Stimulated activated CD8-positive, alpha-beta memory T cell treated with anti-CD3 and anti-CD28 coated beads, Interleukin-4, amount 100 ng/mL, for 1 hour (primary cell): Measurements from ENCODE around the gene SP140L.
"Not testable (repeated sequence)": the region's sequence is repeated elsewhere in the genome, so short reads cannot be mapped to it uniquely, and the experiment has no call there.

ENCODE experiments used
- DNase-seq, 2 donors: peaks; one replicate each; pipeline ENCODE4 v3.0.0-alpha.2; 2020; ENCODE audit warnings: low read depth in 2 of 2, low spot score in 1 of 2

Gene SP140L

GRCh38 chr2:230362030-230362691, 35.2 kb downstream of the SP140L start:
- DNase-seq, result no peak

GRCh38 chr2:230382108-230382507, 55.1 kb downstream of the SP140L start:
- no peak for DNase-seq

- DNase-seq, result no peak
These were observed 56.5 kb downstream of the SP140L start for GRCh38 chr2:230383453-230383852.

GRCh38 chr2:230384986-230385385, 58.0 kb downstream of the SP140L start:
- DNase-seq, result no peak

- no peak for DNase-seq
These were observed 67.3 kb downstream of the SP140L start for GRCh38 chr2:230394301-230394700.

GRCh38 chr2:230398698-230399097, 71.7 kb downstream of the SP140L start:
- not testable (repeated sequence) for DNase-seq

GRCh38 chr2:230400041-230400440, 73.0 kb downstream of the SP140L start:
- DNase-seq, result no peak

- DNase-seq, result no peak
These were observed 73.5 kb downstream of the SP140L start for GRCh38 chr2:230400454-230400853.

- DNase-seq, result not testable (repeated sequence)
These were observed 74.0 kb downstream of the SP140L start for GRCh38 chr2:230401026-230401425.

- no peak for DNase-seq
These were observed 76.8 kb downstream of the SP140L start for GRCh38 chr2:230403746-230404145.

- no peak for DNase-seq
These were observed 78.8 kb downstream of the SP140L start for GRCh38 chr2:230405824-230406223.

- DNase-seq, result no peak
These were observed 81.3 kb downstream of the SP140L start for GRCh38 chr2:230408244-230408842.

GRCh38 chr2:230409316-230409715, 82.3 kb downstream of the SP140L start:
- not testable (repeated sequence) for DNase-seq

- DNase-seq, result no peak
These were observed 83.3 kb downstream of the SP140L start for GRCh38 chr2:230410263-230410662.

GRCh38 chr2:230410861-230411569, 84.0 kb downstream of the SP140L start:
- DNase-seq, result no peak

- DNase-seq, result peak in 1 of 2 donors; percentile 32
These were observed 84.8 kb downstream of the SP140L start for GRCh38 chr2:230411570-230412370.

GRCh38 chr2:230412371-230412711, 85.3 kb downstream of the SP140L start:
- DNase-seq, result no peak

GRCh38 chr2:230412846-230413245, 85.9 kb downstream of the SP140L start:
- DNase-seq, result no peak

GRCh38 chr2:230413479-230413878, 86.5 kb downstream of the SP140L start:
- no peak for DNase-seq

- DNase-seq, result no peak
These were observed 87.3 kb downstream of the SP140L start for GRCh38 chr2:230414302-230414701.

GRCh38 chr2:230416061-230416721, 89.2 kb downstream of the SP140L start, which contains the start of gene SP100:
Gene SP100 (plus strand): TSS chr2:230416201. CDS start chr2:230416297, 96 bp downstream.
- DNase-seq, result peak; percentile 44 to 65
